Measurements from ENCODE around the gene PEX6.

The PEX6 gene

GRCh38 chr6:42932412-42932811 lies 46.6 kb downstream of the PEX6 start:
- DNase-seq (ENCODE audit: low spot score), result no peak
- H3K27ac ChIP-seq, result no peak overlapping the region
- ChIA-PET POLR2A (ENCODE audit: low non-redundant PET) (interaction anchor here (0.5 kb wide), 1 partner anchor 461 kb away, joined by 5 read pairs; no protein-coding TSS in a partner anchor), CTCF (no interaction called here)
- TF ChIP-seq CTCF (conservative IDR thresholded peaks at IDR 0.05; ENCODE audit: low read depth), result no peak

GRCh38 chr6:42929821-42930360 lies 49.1 kb downstream of the PEX6 start:
- ChIA-PET CTCF (interaction anchor here (0.6 to 0.7 kb wide), 2 partner anchors 12 to 39 kb away, joined by 3 read pairs; no protein-coding TSS in a partner anchor), POLR2A (ENCODE audit: low non-redundant PET) (interaction anchor here (0.7 to 1.3 kb wide), 4 partner anchors 45 to 66 kb away, joined by 4 to 9 read pairs (median 7); partner anchors contain the start of gene PEX6)
- no peak for TF ChIP-seq CTCF (conservative IDR thresholded peaks at IDR 0.05; ENCODE audit: low read depth)
- peak; percentile 36 for DNase-seq (ENCODE audit: low spot score)
- peak overlapping the region; percentile 96 for H3K27ac ChIP-seq

GRCh38 chr6:42928986-42929820 lies 49.8 kb downstream of the PEX6 start, which contains the start of gene CNPY3:
CNPY3 (plus strand) TSS chr6:42929480; CDS start chr6:42929571, 91 bp downstream.
- CTCF ChIA-PET, result interaction anchor here (0.6 to 0.7 kb wide), 2 partner anchors 13 to 38 kb away, joined by 3 read pairs; no protein-coding TSS in a partner anchor
- H3K27ac ChIP-seq, result peak within 1 kb of the TSS; percentile 96
- DNase-seq (ENCODE audit: low spot score), result peak; percentile 93
- POLR2A ChIA-PET (ENCODE audit: low non-redundant PET), result interaction anchor here (0.7 to 1.3 kb wide), 5 partner anchors 45 to 148 kb away, joined by 3 to 9 read pairs (median 7); partner anchors contain the start of genes BICRAL and PEX6
- TF ChIP-seq CTCF (conservative IDR thresholded peaks at IDR 0.05; ENCODE audit: low read depth), result no peak

DNA sequence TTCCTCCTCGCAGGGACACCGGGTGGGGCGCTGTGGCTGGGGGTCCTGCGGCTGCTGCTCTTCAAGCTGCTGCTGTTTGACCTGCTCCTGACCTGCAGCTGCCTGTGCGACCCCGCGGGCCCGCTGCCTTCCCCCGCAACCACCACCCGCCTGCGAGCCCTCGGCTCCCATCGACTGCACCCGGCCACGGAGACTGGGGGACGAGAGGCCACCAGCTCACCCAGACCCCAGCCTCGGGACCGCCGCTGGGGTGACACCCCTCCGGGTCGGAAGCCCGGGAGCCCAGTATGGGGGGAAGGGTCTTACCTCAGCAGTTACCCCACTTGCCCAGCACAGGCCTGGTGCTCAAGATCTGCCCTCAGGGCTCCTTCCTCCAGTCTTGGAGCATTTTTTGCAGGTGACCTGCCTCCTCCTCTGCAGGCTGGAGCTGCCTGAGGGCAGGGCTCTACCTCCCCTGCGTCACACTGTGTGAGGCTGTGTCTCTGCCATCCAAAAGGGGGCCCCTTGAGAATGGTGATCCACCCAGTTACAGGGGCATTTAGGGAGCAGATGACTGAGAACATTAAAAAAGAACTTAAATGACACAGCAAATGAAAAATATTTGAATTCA lies 53.6 kb downstream of the PEX6 start:
- ChIA-PET CTCF (no interaction called here), POLR2A (ENCODE audit: low non-redundant PET) (no interaction called here)
- H3K27ac ChIP-seq, result no peak overlapping the region
- TF ChIP-seq CTCF (conservative IDR thresholded peaks at IDR 0.05; ENCODE audit: low read depth), result no peak
- no peak for DNase-seq (ENCODE audit: low spot score)

- H3K27ac ChIP-seq, result no peak overlapping the region
- ChIA-PET CTCF (interaction anchor here (0.5 kb wide), 1 partner anchor 13 kb away, joined by 3 read pairs; no protein-coding TSS in a partner anchor), POLR2A (ENCODE audit: low non-redundant PET) (no interaction called here)
- no peak for TF ChIP-seq CTCF (conservative IDR thresholded peaks at IDR 0.05; ENCODE audit: low read depth)
- no peak for DNase-seq (ENCODE audit: low spot score)
Measured at GRCh38 chr6:42923666-42924065, 55.3 kb downstream of the PEX6 start.

DNA sequence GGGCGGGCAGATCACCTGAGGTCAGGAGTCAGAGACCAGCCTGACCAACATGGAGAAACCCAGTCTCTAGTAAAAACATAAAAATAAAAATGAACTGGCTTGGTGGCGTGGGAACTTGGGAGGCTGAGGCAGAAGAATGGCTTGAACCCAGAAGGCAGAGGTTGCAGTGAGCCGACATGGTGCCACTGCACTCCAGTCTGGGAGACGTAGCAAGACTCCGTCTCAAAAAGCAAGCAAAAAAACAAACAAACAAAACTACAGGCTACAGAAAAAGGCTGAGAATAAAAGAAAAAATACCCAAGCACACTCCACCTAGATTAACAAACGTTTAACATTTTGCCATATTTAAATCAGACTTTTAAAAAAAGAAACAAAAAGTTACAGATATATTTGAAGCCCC lies 57.2 kb downstream of the PEX6 start:
- ChIA-PET CTCF (interaction anchor here (0.6 kb wide), 1 partner anchor 27 kb away, joined by 3 read pairs; no protein-coding TSS in a partner anchor), POLR2A (ENCODE audit: low non-redundant PET) (no interaction called here)
- no peak for DNase-seq (ENCODE audit: low spot score)
- H3K27ac ChIP-seq, result no peak overlapping the region
- no peak for TF ChIP-seq CTCF (conservative IDR thresholded peaks at IDR 0.05; ENCODE audit: low read depth)

Data from RWPE1 (cell line).